Spleen (tissue), 11 donors: ENCODE measurements around the gene KLHDC7B. TPM values are rescaled to one million over a fixed set of nuclear protein-coding genes. Genes with fewer than 3 reads are reported as not detected.

ENCODE experiments used
- DNase-seq: peaks from one replicate; pipeline ENCODE4 v3.0.0-alpha.2; 2020
- H3K27ac ChIP-seq, 8 donors: fragments of 200-600 bp; sonication (generic) in 7 of 8; 1 replicate in 4 of 8; 2 replicates in 4 of 8; pipeline versions ENCODE4 v1.5.0 to v1.8.0; 2016 to 2021; ENCODE audit warnings: inconsistent platforms in 4 of 8, mild to moderate bottlenecking in 4 of 8, moderate library complexity in 1 of 8
- H3K27me3 ChIP-seq, 7 donors: fragments of 200-600 bp; sonication (generic) in 6 of 7; replicated peaks in 1 of 7; 1 replicate in 4 of 7; 2 replicates in 3 of 7; pipeline versions ENCODE4 v1.5.0 to v1.8.0; 2016 to 2021; ENCODE audit warnings: inconsistent platforms in 3 of 7, mild to moderate bottlenecking in 1 of 7
- H3K36me3 ChIP-seq, 6 donors: fragments of 200-600 bp; sonication (generic) in 5 of 6; 1 replicate in 4 of 6; 2 replicates in 2 of 6; pipeline versions ENCODE4 v1.5.0 to v1.8.0; 2016 to 2021; ENCODE audit warnings: inconsistent platforms in 2 of 6
- H3K4me1 ChIP-seq, 6 donors: fragments of 200-600 bp; sonication (generic) in 5 of 6; 1 replicate in 3 of 6; 2 replicates in 3 of 6; pipeline versions ENCODE4 v1.5.0 to v1.8.0; 2016 to 2021; ENCODE audit warnings: inconsistent platforms in 3 of 6
- H3K4me3 ChIP-seq, 8 donors: fragments of 200-600 bp; sonication (generic) in 7 of 8; 1 replicate in 4 of 8; 2 replicates in 4 of 8; pipeline versions ENCODE4 v1.5.0 to v1.8.0; 2016 to 2021; ENCODE audit warnings: inconsistent platforms in 4 of 8, mild to moderate bottlenecking in 4 of 8, moderate library complexity in 2 of 8
- H3K9me3 ChIP-seq, 8 donors: fragments of 200-600 bp; sonication (generic) in 7 of 8; 1 replicate in 4 of 8; 2 replicates in 4 of 8; pipeline versions ENCODE4 v1.5.0 to v1.8.0; 2016 to 2021; ENCODE audit warnings: inconsistent platforms in 4 of 8
- CTCF ChIP-seq, 11 experiments: fragments of 200-600 bp in 7 of 11; fragments of 450-650 bp in 4 of 11; sonication (generic) in 4 of 11; IDR thresholded peaks in 8 of 11; conservative IDR thresholded peaks in 3 of 11; 1 replicate in 7 of 11; 2 replicates in 4 of 11; pipeline versions ENCODE4 v1.4.0 to v1.8.0; 2016 to 2021; ENCODE audit warnings: antibody characterized with exemption in 11 of 11, inconsistent platforms in 4 of 11, mild to moderate bottlenecking in 1 of 11
- POLR2A ChIP-seq, 3 donors: fragments of 450-650 bp; IDR thresholded peaks; one replicate each; pipeline ENCODE4 v1.5.1; 2017; ENCODE audit warnings: antibody characterized with exemption in 3 of 3, mild to moderate bottlenecking in 1 of 3
- POLR2AphosphoS5 ChIP-seq, 3 donors: sonication (generic); formaldehyde crosslinking; IDR thresholded peaks; one replicate each; pipeline ENCODE4 v1.5.1; 2017; ENCODE audit warnings: antibody characterized with exemption in 3 of 3
- WGBS, 5 donors: extraction: QIAGEN DNeasy Blood & Tissue Kit in 3 of 5; methylation state at CpG; one replicate each; pipeline versions ENCODE4 v1.1.5 to v1.1.7; 2013 to 2018; 5-methylcytosine and 5-hydroxymethylcytosine counted together
- intact Hi-C: fragments of 100-400 bp; cut with DNase I; formaldehyde crosslinking; loops from one replicate; pipeline ENCODE4 v1.15.0; 2023; ENCODE audit warnings: low total_unique reads
- polyA plus RNA-seq, 3 donors: library from polyadenylated mRNA; stranded (reverse); fragments of 200-250 nt; gene quantifications; one replicate each; pipeline ENCODE4 v1.2.1, GENCODE V29; 2013
- total RNA-seq, 7 donors: library from RNA; depleted of rRNA in 3 of 7; stranded (reverse); fragments of >200 nt in 3 of 7; fragmentation: NEBNext Ultra II Directional in 4 of 7; extraction: Animal tissue kit (Norgen Biotek cat#: 25700) in 4 of 7; gene quantifications; one replicate each; pipeline versions ENCODE4 v1.1.0 to v1.2.1, GENCODE V29; 2016 to 2021
- donor health status: healthy with polysubstance abuse.
- donor health status: DM: no; HTN: no; CAD: no; lungs with moderate emphysema.
- donor health status: DM: no; HTN: no; CAD: no.
- donor health status: Bipolar disorder and iron deficiency.
- donor health status: healthy.
- donor health status: DM: no; HTN: no; CAD: no.
- donor health status: DM: yes; HTN: yes; CAD: no.

Gene KLHDC7B
- total and polyA plus RNA-seq, 10 donors = 2.6 to 5.0 (median 3.4) TPM

GRCh38 chr22:50527921-50528681 lies 17.6 kb upstream of the KLHDC7B start:
- DNase-seq = no peak
- 84 to 90% (median 87%) methylated on average over 17 to 18 of the region's 18 CpGs for WGBS, 5 donors
- no peak for TF ChIP-seq POLR2A (IDR thresholded peaks at IDR 0.05)
- TF ChIP-seq CTCF (IDR thresholded peaks at IDR 0.05 in 8 of 11, conservative IDR thresholded peaks at IDR 0.05 in 3 of 11) = no peak
- peak in 2 of 3 donors; percentile 36 to 41 for TF ChIP-seq POLR2AphosphoS5 (IDR thresholded peaks at IDR 0.05)
- peaks cover 0 to 31% (median 10%) of the 10 kb centered on the region in 6 donors for H3K36me3 ChIP-seq
- H3K9me3 ChIP-seq = no peaks in the 10 kb centered on the region
- H3K27me3 ChIP-seq = no peaks in the 10 kb centered on the region
- peak overlapping the region in 7 of 8 donors; percentile 52 to 97 (median 80) for H3K4me3 ChIP-seq
- H3K27ac ChIP-seq = peak overlapping the region; percentile 97 to 100 (median 99)
- H3K4me1 ChIP-seq = peaks cover 30 to 96% (median 73%) of the 10 kb centered on the region in 6 donors
- intact Hi-C loops = no loop called here

- 64 to 78% (median 71%) methylated on average over 7 to 15 of the region's 15 CpGs for WGBS, 5 donors
- Histone ChIP-seq H3K4me3 (peak overlapping the region; percentile 50 to 97 (median 64)), H3K9me3 (no peaks in the 10 kb centered on the region), H3K36me3 (peaks cover 0 to 24% (median 2%) of the 10 kb centered on the region in 6 donors), H3K4me1 (peaks cover 29 to 96% (median 79%) of the 10 kb centered on the region in 6 donors), H3K27ac (peak overlapping the region; percentile 97 to 100 (median 99)), H3K27me3 (no peaks in the 10 kb centered on the region)
- TF ChIP-seq CTCF (IDR thresholded peaks at IDR 0.05 in 8 of 11, conservative IDR thresholded peaks at IDR 0.05 in 3 of 11) = no peak
- peak in 2 of 3 donors; percentile 53 for TF ChIP-seq POLR2AphosphoS5 (IDR thresholded peaks at IDR 0.05)
- TF ChIP-seq POLR2A (IDR thresholded peaks at IDR 0.05) = no peak
- no peak for DNase-seq
- intact Hi-C loops = no loop called here
Measured at GRCh38 chr22:50528682-50529415, 16.9 kb upstream of the KLHDC7B start.

- Histone ChIP-seq H3K36me3 (peaks cover 0 to 18% (median 0%) of the 10 kb centered on the region in 6 donors), H3K9me3 (no peaks in the 10 kb centered on the region), H3K4me1 (peaks cover 23 to 96% (median 79%) of the 10 kb centered on the region in 6 donors), H3K4me3 (peak overlapping the region; percentile 50 to 97 (median 64)), H3K27me3 (no peaks in the 10 kb centered on the region), H3K27ac (peak overlapping the region; percentile 97 to 100 (median 99))
- DNase-seq = no peak
- WGBS, 5 donors = 13 to 56% (median 22%) methylated on average over 25 to 50 of the region's 50 CpGs
- no peak for TF ChIP-seq POLR2A (IDR thresholded peaks at IDR 0.05)
- peak; percentile 2 to 78 (median 69) for TF ChIP-seq POLR2AphosphoS5 (IDR thresholded peaks at IDR 0.05)
- TF ChIP-seq CTCF (IDR thresholded peaks at IDR 0.05 in 8 of 11, conservative IDR thresholded peaks at IDR 0.05 in 3 of 11) = no peak
- intact Hi-C loops = no loop called here
Measured at GRCh38 chr22:50529416-50529896, 16.2 kb upstream of the KLHDC7B start.
